K562 (cell line): ENCODE results near the gene SNTG2. TPM values are rescaled to one million over a fixed set of nuclear protein-coding genes. Genes with fewer than 3 reads are reported as not detected.

Experiments
- ATAC-seq: fragments of 200-7000 bp; cut with Tn5 transposase; 3 replicates; pipeline ENCODE4 v1.9.1; 2020; ENCODE audit warnings: moderate library complexity
- BruUV-seq: library from RNA; stranded (reverse); fragments of 400-500 nt; replicated peaks from 2 replicates; lab custom pipeline; 2021; lab: Mats Ljungman, UMichigan
- CTCF ChIA-PET: fragments of 300-600 bp; formaldehyde crosslinking; extraction: SDS; loops from one replicate; lab custom pipeline; 2021; ENCODE audit warnings: low intra/inter-chr PET ratio; lab: Yijun Ruan, JAX
- POLR2A ChIA-PET: fragments of 300-600, 350-650 bp; sonication (Branson Sonifier 250); formaldehyde crosslinking; extraction: SDS; loops from one replicate; lab custom pipeline; 2021; ENCODE audit warnings: antibody characterized with exemption, inconsistent platforms; lab: Yijun Ruan, JAX
- DNase-seq, 4 experiments: peaks; one replicate each; pipeline versions ENCODE4 v3.0.0 to v3.0.0-alpha.2; 2011 to 2018; ENCODE audit warnings: low spot score in 3 of 4, mixed read lengths in 3 of 4; ENCODE audit errors: extremely low read depth in 1 of 4
- FAIRE-seq: peaks from 2 replicates; lab custom pipeline; 2011; peaks lifted over from hg19 to GRCh38; lab: Jason Lieb, UNC
- H2AFZ ChIP-seq: 2 replicates; pipeline ENCODE4 v1.6.0; 2011; ENCODE audit warnings: low read depth, low read length, control low read depth, inconsistent platforms
- H3K27ac ChIP-seq: fragments of 200-600 bp; 3 replicates; pipeline ENCODE4 v1.8.0; 2011; ENCODE audit warnings: low read depth, mild to moderate bottlenecking, control low read depth, inconsistent platforms, low read length, moderate library complexity, mixed read lengths; ENCODE audit errors: extremely low read depth
- H3K27me3 ChIP-seq, 2 experiments: fragments of 300-600 bp in 1 of 2; 2 replicates in 1 of 2; 3 replicates in 1 of 2; pipeline versions ENCODE4 v1.6.0 to v1.8.0; 2011; ENCODE audit warnings: inconsistent platforms in 2 of 2, low read length in 2 of 2, mild to moderate bottlenecking in 1 of 2, mixed read lengths in 1 of 2, moderate library complexity in 1 of 2; ENCODE audit not compliant: control insufficient read depth in 2 of 2, insufficient read depth in 2 of 2
- H3K36me3 ChIP-seq: fragments of 300-600 bp; 3 replicates; pipeline ENCODE4 v1.8.0; 2011; ENCODE audit warnings: mild to moderate bottlenecking, low read length, inconsistent platforms; ENCODE audit not compliant: control insufficient read depth, insufficient read depth
- H3K4me1 ChIP-seq, 2 experiments: fragments of 200-600 bp in 1 of 2; replicated peaks in 1 of 2; 2 replicates in 1 of 2; 3 replicates in 1 of 2; pipeline versions ENCODE4 v1.5.1 to v1.8.0; 2011; ENCODE audit warnings: inconsistent platforms in 2 of 2, low read length in 2 of 2, mild to moderate bottlenecking in 1 of 2, mixed read lengths in 1 of 2, moderate library complexity in 1 of 2; ENCODE audit not compliant: control insufficient read depth in 2 of 2, insufficient read depth in 2 of 2
- H3K4me2 ChIP-seq: 2 replicates; pipeline ENCODE4 v1.6.1; 2011; ENCODE audit warnings: low read length, control low read depth, inconsistent platforms, mixed read lengths; ENCODE audit not compliant: insufficient read depth
- H3K4me3 ChIP-seq: fragments of 200-600 bp; sonication (generic), shearing (Covaris generic); 2 replicates; pipeline ENCODE4 v1.5.1; 2016; ENCODE audit warnings: control low read depth, inconsistent platforms
- H3K79me2 ChIP-seq: fragments of 200-600 bp; 3 replicates; pipeline ENCODE4 v1.8.0; 2011; ENCODE audit warnings: low read length, inconsistent platforms; ENCODE audit not compliant: control insufficient read depth, insufficient read depth
- H3K9ac ChIP-seq, 2 experiments: 2 replicates each; pipeline versions ENCODE4 v1.6.0 to v1.6.1; 2011; ENCODE audit warnings: low read depth in 2 of 2, low read length in 2 of 2, control low read depth in 1 of 2, inconsistent platforms in 1 of 2, mild to moderate bottlenecking in 1 of 2, mixed read lengths in 1 of 2; ENCODE audit not compliant: insufficient read depth in 1 of 2
- H3K9me1 ChIP-seq: one replicate; pipeline ENCODE4 v1.6.0; 2011; ENCODE audit warnings: inconsistent platforms, mild to moderate bottlenecking, low read length, moderate library complexity; ENCODE audit not compliant: control insufficient read depth, insufficient read depth
- H3K9me3 ChIP-seq: replicated peaks from 2 replicates; pipeline ENCODE4 v1.5.1; 2011; ENCODE audit warnings: low read depth, low read length, inconsistent platforms; ENCODE audit not compliant: control insufficient read depth, insufficient read depth
- H4K20me1 ChIP-seq: replicated peaks from 2 replicates; pipeline ENCODE4 v1.6.1; 2011; ENCODE audit warnings: low read length, inconsistent platforms, mixed read lengths; ENCODE audit not compliant: control insufficient read depth, insufficient read depth
- BCLAF1 ChIP-seq, 2 experiments: fragments of 450-650 bp in 1 of 2; IDR thresholded peaks; 2 replicates each; pipeline ENCODE4 v1.6.1; 2011 to 2017; ENCODE audit warnings: low read depth in 2 of 2, antibody characterized with exemption in 1 of 2, borderline replicate concordance in 1 of 2, low read length in 1 of 2, mild to moderate bottlenecking in 1 of 2, mixed read lengths in 1 of 2; ENCODE audit not compliant: control insufficient read depth in 1 of 2
- PTBP1 ChIP-seq: fragments of 200-400 bp; formaldehyde crosslinking; IDR thresholded peaks from 2 replicates; pipeline ENCODE4 v1.6.1; 2017; ENCODE audit warnings: low read depth, low read length
- PTTG1 ChIP-seq: fragments of 450-650 bp; IDR thresholded peaks from 2 replicates; pipeline ENCODE4 v1.6.1; 2016; ENCODE audit warnings: low read depth, mild to moderate bottlenecking, missing genetic modification characterization, missing compliant biosample characterization
- WHSC1 ChIP-seq: IDR thresholded peaks from one replicate; pipeline ENCODE4 v1.6.1; 2012; ENCODE audit warnings: low read length, control low read depth, inconsistent platforms
- ZBED1 ChIP-seq: IDR thresholded peaks from 2 replicates; pipeline ENCODE4 v1.6.1; 2014
- ZFPM2 ChIP-seq: fragments of 250-450 bp; sonication (Bioruptor Pico); IDR thresholded peaks from 2 replicates; pipeline ENCODE4 v1.5.1; 2022; ENCODE audit warnings: mild to moderate bottlenecking
- ZNF644 ChIP-seq: fragments of 200-800 bp; sonication (Bioruptor generic); IDR thresholded peaks from 2 replicates; pipeline ENCODE4 v1.6.1; 2016; ENCODE audit warnings: low read depth, missing genetic modification characterization, missing compliant biosample characterization
- WGBS: fragments of 100-300 bp; shearing (Covaris generic); methylation state at CpG from one replicate; pipeline ENCODE4 v1.1.6; 2016; ENCODE audit warnings: low coverage, mixed read lengths; ENCODE audit not compliant: insufficient coverage; ENCODE audit errors: missing lambda C conversion rate; 5-methylcytosine and 5-hydroxymethylcytosine counted together
- in situ Hi-C: fragments of 300-500 bp; cut with MboI; formaldehyde crosslinking; loops from 4 replicates; pipeline ENCODE4 v1.15.0; 2018; ENCODE audit warnings: inconsistent platforms, mixed read lengths
- intact Hi-C: fragments of 100-400 bp; cut with micrococcal nuclease; formaldehyde crosslinking; loops from 2 replicates; pipeline ENCODE4 v1.14.2; 2022
- polyA plus RNA-seq, 8 experiments: library from polyadenylated mRNA; depleted of rRNA in 4 of 8; stranded (reverse) in 5 of 8; unstranded in 3 of 8; fragments of >200 nt; fragmentation: Nextera tagmentation in 2 of 8; fragmentation: Illumina TruSeq in 1 of 8; extraction: Ambion mirVana in 2 of 8; extraction: Trizol in 1 of 8; gene quantifications; 2 replicates each; pipeline versions ENCODE4 v1.2.1 to v1.2.3, GENCODE V29; 2011 to 2014; ENCODE audit warnings: inconsistent platforms in 1 of 8, missing spikeins in 1 of 8
- total RNA-seq, 7 experiments: library from RNA; depleted of rRNA in 6 of 7; stranded (reverse); fragments of >200 nt in 6 of 7; fragmentation: Illumina TruSeq in 2 of 7; extraction: Trizol in 2 of 7; gene quantifications; 2 replicates each; pipeline versions ENCODE4 v1.2.1 to v1.2.3, GENCODE V29; 2011 to 2021; ENCODE audit warnings: low replicate concordance in 1 of 7

SNTG2 gene
- total and polyA plus RNA-seq, 9 of the 15 experiments (the other 6 are each of a cell fraction or from before 2014, with no cell fraction given): not detected

- TF ChIP-seq PTTG1 (tag): no peak
- no peak for TF ChIP-seq ZNF644 (tag)
- no peak for TF ChIP-seq ZFPM2
- TF ChIP-seq ZBED1: no peak
- no peak for TF ChIP-seq WHSC1
- no peak for TF ChIP-seq PTBP1
- no peak for TF ChIP-seq BCLAF1 (IDR thresholded peaks at IDR 0.05; ENCODE audit: borderline replicate concordance in 1 of 2, control insufficient read depth in 1 of 2, low read depth in 2 of 2, low read length in 1 of 2)
- no TSS peak for BruUV-seq
- Histone ChIP-seq H3K27me3 (peaks cover 0 to 15% of the 10 kb centered on the region in 2 experiments; a peak in 2 of 5 replicates), H3K9ac (no peak overlapping the region), H3K4me3 (no peak overlapping the region), H3K4me1 (no peaks in the 10 kb centered on the region), H3K27ac (no peak overlapping the region), H3K79me2 (no peaks in the 10 kb centered on the region), H2AFZ (no peak overlapping the region), H3K9me3 (no peaks in the 10 kb centered on the region), H3K4me2 (no peak overlapping the region), H3K9me1 (no peaks in the 10 kb centered on the region), H4K20me1 (no peaks in the 10 kb centered on the region), H3K36me3 (no peaks in the 10 kb centered on the region)
- WGBS: 0% methylated on average over 6 of the region's 6 CpGs
- CTCF ChIA-PET: no interaction called here
- POLR2A ChIA-PET: interaction anchor here (0.6 kb wide), 1 partner anchor 9 kb away, joined by 3 read pairs; no protein-coding TSS in a partner anchor
- DNase-seq (no peak), FAIRE-seq (no peak), ATAC-seq (no peak)
- intact Hi-C loops (no loop called here), in situ Hi-C loops (no loop called here)
These were observed 348.4 kb downstream of the SNTG2 start for GRCh38 chr2:1299043-1299442.
